ENCODE measurements around the gene TGFA.

TGFA gene

GRCh38 chr2:70565039-70565731 is 11.6 kb upstream of the TGFA start:
- no peaks in the 10 kb centered on the region for H3K36me3 ChIP-seq (ENCODE audit: control insufficient read depth, low read length)
- H3K9me2 ChIP-seq (replicated peaks; ENCODE audit: control insufficient read depth, low read length), result no peaks in the 10 kb centered on the region
- H3K4me3 ChIP-seq (ENCODE audit: low read length), result no peak overlapping the region
- no peaks in the 10 kb centered on the region for H3K9me3 ChIP-seq (ENCODE audit: control insufficient read depth, insufficient read depth, low read length)
- no peaks in the 10 kb centered on the region for H3K4me1 ChIP-seq (ENCODE audit: control insufficient read depth, low read length)
- no peak overlapping the region for H3K4me2 ChIP-seq (ENCODE audit: low read length)
- H3K79me2 ChIP-seq (ENCODE audit: control insufficient read depth, low read length), result no peaks in the 10 kb centered on the region
- H3K27me3 ChIP-seq (ENCODE audit: control insufficient read depth, low read length), result peaks cover 3% of the 10 kb centered on the region; the same call in 1 of the 2 replicates
- no peaks in the 10 kb centered on the region for H3F3A ChIP-seq (ENCODE audit: control insufficient read depth, insufficient read depth)
- no peaks in the 10 kb centered on the region for H4K20me1 ChIP-seq (ENCODE audit: control insufficient read depth, insufficient read depth, low read depth, low read length)
- TF ChIP-seq EZH2phosphoT487 (IDR thresholded peaks at IDR 0.05; ENCODE audit: borderline replicate concordance, low read length) (no peak), CTCF (IDR thresholded peaks at IDR 0.05; ENCODE audit: low read depth, low read length, poor library complexity, severe bottlenecking) (no peak)
- no peak overlapping the region for H3K27ac ChIP-seq (ENCODE audit: low read depth, low read length)

- H3K27ac ChIP-seq (ENCODE audit: low read depth, low read length), result no peak overlapping the region
- no peaks in the 10 kb centered on the region for H3K9me2 ChIP-seq (replicated peaks; ENCODE audit: control insufficient read depth, low read length)
- no peaks in the 10 kb centered on the region for H3K9me3 ChIP-seq (ENCODE audit: control insufficient read depth, insufficient read depth, low read length)
- no peaks in the 10 kb centered on the region for H3K79me2 ChIP-seq (ENCODE audit: control insufficient read depth, low read length)
- no peak overlapping the region for H3K4me2 ChIP-seq (ENCODE audit: low read length)
- H3K4me3 ChIP-seq (ENCODE audit: low read length), result no peak overlapping the region
- H4K20me1 ChIP-seq (ENCODE audit: control insufficient read depth, insufficient read depth, low read depth, low read length), result no peaks in the 10 kb centered on the region
- H3F3A ChIP-seq (ENCODE audit: control insufficient read depth, insufficient read depth), result no peaks in the 10 kb centered on the region
- H3K36me3 ChIP-seq (ENCODE audit: control insufficient read depth, low read length), result no peaks in the 10 kb centered on the region
- TF ChIP-seq CTCF (IDR thresholded peaks at IDR 0.05; ENCODE audit: low read depth, low read length, poor library complexity, severe bottlenecking), result no peak
- TF ChIP-seq EZH2phosphoT487 (IDR thresholded peaks at IDR 0.05; ENCODE audit: borderline replicate concordance, low read length), result no peak
- H3K4me1 ChIP-seq (ENCODE audit: control insufficient read depth, low read length), result no peaks in the 10 kb centered on the region
- peaks cover 3% of the 10 kb centered on the region; the same call in 1 of the 2 replicates for H3K27me3 ChIP-seq (ENCODE audit: control insufficient read depth, low read length)
Measured at GRCh38 chr2:70561893-70562292, 8.3 kb upstream of the TGFA start.

- H3K79me2 ChIP-seq (ENCODE audit: control insufficient read depth, low read length), result no peaks in the 10 kb centered on the region
- no peak overlapping the region for H3K4me3 ChIP-seq (ENCODE audit: low read length)
- no peaks in the 10 kb centered on the region for H4K20me1 ChIP-seq (ENCODE audit: control insufficient read depth, insufficient read depth, low read depth, low read length)
- no peaks in the 10 kb centered on the region for H3K9me2 ChIP-seq (replicated peaks; ENCODE audit: control insufficient read depth, low read length)
- H3K36me3 ChIP-seq (ENCODE audit: control insufficient read depth, low read length), result no peaks in the 10 kb centered on the region
- no peaks in the 10 kb centered on the region for H3F3A ChIP-seq (ENCODE audit: control insufficient read depth, insufficient read depth)
- no peaks in the 10 kb centered on the region for H3K4me1 ChIP-seq (ENCODE audit: control insufficient read depth, low read length)
- no peak overlapping the region for H3K4me2 ChIP-seq (ENCODE audit: low read length)
- TF ChIP-seq CTCF (IDR thresholded peaks at IDR 0.05; ENCODE audit: low read depth, low read length, poor library complexity, severe bottlenecking) (no peak), EZH2phosphoT487 (IDR thresholded peaks at IDR 0.05; ENCODE audit: borderline replicate concordance, low read length) (no peak)
- H3K27me3 ChIP-seq (ENCODE audit: control insufficient read depth, low read length), result peaks cover 3% of the 10 kb centered on the region; the same call in 1 of the 2 replicates
- no peak overlapping the region for H3K27ac ChIP-seq (ENCODE audit: low read depth, low read length)
- no peaks in the 10 kb centered on the region for H3K9me3 ChIP-seq (ENCODE audit: control insufficient read depth, insufficient read depth, low read length)
Measured at GRCh38 chr2:70560442-70560841, 6.8 kb upstream of the TGFA start.
